Measurements from ENCODE around the gene SERPINA6.
"Not testable (repeated sequence)": the region's sequence is repeated elsewhere in the genome, so short reads cannot be mapped to it uniquely, and the experiment has no call there.

Gene SERPINA6

DNA sequence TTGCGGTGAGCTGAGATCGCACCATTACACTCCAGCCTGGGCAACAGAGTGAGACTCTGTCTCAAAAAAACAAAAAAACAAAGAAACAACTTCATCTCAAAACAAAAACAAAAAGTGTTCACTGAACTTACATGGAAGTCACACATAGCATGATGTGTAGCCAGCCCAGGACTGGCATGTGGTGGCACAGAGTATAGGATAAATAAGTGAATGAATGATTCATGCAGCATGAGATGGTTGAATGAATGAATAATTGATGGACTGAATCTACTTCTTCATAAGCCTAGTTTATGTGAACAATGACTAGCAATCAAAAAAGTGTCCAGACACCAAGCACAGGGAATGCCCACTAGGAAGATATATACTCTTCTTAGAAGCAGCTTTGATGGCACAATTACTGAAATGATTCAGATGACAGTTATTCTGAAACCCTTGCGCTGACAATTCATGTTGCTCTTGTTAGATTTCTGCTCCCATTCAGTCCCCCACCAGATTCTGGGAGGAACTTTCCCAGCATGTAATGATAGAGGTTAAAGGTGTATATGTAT, 31.6 kb upstream of the SERPINA6 start:
- DNase-seq (ENCODE audit: low read depth in 2 of 2): no peak

DNA sequence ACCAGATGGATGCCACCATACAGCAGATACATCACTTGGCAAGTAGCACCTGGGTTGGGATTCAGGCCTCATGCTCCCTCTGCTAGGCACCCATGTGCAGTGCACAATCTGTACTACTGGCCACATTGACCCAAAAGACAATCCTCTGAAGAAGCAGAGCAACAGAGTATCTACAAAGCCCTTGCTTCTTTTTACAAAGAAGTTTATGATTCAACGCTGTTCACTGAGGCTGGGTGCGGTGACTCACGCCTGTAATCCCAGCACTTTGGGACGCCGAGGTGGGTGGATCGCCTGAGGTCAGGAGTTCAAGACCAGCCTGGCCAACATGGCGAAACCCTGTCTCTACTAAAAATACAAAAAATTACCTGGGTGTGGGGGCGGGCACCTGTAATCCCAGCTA, 31.1 kb upstream of the SERPINA6 start:
- not testable (repeated sequence) for DNase-seq (ENCODE audit: low read depth in 2 of 2)

DNA sequence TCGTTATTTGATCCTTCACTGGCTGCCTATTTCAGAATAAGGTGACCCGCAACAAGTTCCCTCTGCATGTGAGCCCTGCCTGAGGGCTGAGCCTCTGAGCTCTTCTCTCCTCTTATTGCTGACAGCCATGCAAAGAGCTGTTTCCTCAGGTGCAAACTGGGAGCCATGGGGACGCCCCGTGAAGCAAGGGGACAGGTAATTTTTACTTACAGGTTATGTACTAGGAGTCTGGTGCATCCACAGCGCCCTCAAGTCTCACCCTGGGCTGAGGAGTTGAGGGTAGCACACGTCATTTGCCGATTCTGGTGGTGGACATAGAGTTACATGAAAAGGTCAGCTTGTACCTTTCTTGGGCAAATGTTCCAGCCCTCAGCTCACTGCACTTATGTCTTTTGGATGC, 26.1 kb upstream of the SERPINA6 start:
- DNase-seq (ENCODE audit: low read depth in 2 of 2): no peak

DNA sequence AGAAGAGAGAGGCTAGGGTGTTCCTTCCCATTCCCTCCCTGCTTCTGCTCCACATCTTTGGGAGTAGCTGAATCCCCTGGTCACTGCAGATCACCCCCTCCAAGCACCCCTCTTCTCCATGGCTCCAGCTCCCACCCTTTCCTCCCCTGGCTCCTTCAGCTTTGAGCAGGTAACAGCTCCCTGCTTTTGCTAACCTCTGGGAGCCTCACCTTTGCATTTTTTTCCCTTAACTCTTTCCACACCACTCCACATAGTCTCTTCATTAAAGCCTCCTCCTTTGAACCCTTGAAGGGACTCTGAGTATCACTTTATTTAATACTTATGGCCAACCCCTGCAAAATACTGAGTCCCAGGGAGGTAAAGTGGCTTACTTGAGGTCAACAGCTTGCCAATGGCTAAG, 25.7 kb upstream of the SERPINA6 start:
- no peak for DNase-seq (ENCODE audit: low read depth in 2 of 2)

DNA sequence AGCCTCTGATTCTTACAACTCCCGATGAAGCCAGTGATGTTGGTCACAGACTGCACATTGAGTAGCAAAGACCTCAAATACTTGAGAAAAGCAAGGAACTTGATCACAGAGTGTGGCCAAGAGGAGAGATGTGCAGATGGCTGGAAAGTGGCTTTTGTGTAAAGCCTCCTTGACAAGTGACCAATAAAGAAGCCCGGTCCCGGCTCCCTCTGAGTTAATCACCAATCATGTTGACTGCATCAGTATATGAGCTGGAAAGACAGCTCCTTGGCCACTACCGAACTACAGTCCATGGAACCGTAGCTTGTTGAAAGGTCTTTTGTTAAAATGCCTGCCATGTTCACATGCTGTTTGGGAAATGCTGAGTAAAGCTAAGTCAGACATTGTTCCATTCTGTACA, 23.7 kb upstream of the SERPINA6 start:
- DNase-seq (ENCODE audit: low read depth in 2 of 2): no peak

DNA sequence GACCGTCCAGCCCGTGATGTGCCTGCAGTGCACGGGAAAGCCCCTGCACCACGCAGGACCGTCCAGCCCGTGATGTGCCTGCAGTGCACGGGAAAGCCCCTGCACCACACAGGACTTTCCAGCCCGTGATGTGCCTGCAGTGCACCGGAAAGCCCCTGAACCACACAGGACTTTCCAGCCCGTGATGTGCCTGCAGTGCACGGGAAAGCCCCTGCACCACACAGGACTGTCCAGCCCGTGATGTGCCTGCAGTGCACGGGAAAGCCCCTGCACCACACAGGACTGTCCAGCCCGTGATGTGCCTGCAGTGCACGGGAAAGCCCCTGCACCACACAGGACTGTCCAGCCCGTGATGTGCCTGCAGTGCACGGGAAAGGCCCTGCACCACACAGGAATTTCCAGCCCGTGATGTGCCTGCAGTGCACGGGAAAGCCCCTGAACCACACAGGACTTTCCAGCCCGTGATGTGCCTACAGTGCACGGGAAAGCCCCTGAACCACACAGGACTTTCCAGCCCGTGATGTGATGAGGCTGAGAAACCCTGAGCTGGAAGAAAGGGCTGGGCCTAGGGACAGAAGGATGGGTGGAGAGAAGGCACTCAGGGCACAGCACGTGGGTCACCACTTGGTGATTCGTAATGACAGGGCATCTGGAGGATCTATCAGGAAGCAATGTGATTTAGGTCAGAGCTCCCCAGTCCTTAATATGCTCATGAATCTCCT, 23.1 kb upstream of the SERPINA6 start:
- peak; percentile 31 to 58 for DNase-seq (ENCODE audit: low read depth in 2 of 2)

DNA sequence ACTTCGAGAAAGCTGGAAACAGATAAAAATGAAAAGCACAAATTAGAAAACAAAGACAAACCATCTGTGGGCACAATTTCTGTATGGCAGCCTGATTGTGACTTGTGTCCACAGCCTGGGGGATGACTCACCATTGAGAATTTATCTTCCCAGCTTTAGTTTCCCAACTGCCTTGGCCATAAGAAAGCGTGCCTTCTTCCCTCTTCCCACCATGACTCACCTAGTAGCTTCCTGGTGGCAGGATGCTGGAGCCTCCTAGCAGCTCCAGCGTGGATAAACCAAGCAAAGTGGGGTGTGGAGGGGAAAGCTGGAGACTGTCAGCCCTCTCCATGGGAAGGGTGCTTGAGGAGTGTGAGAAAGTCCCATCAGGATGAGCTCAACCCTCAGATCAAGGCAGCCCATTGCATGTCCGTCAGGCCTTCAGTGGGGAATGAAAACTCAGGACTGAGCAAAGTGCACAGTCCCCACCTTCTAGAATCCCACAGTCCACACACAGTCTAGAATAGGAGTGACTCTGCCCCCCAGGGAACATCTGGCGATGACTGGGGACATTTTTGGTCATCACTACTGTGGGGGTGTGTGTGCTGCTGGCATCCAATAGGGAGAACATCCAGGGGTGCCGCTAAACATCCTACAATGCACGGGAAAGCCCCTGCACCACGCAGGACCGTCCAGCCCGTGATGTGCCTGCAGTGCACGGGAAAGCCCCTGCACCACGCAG, 22.4 kb upstream of the SERPINA6 start:
- no peak for DNase-seq (ENCODE audit: low read depth in 2 of 2)

DNA sequence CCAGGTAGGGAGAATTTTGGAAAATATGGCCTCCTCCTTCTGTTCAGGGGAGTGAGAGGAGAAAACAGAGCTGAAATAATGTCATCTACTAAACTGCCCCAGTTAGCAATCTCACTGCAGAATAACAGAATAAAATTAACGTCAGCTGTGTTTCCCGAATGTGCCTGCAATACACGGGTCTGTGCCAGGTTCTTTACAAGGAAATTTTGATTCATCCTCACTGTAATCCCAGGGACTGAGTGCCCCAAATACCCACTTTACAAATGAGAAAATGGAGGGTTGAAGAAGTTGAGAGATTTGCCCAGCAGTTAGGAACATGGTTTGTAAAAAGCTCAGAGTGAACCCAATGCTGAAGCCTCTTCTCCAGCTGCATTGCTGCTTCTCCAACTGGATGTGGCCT, 21.3 kb upstream of the SERPINA6 start:
- no peak for DNase-seq (ENCODE audit: low read depth in 2 of 2)

DNA sequence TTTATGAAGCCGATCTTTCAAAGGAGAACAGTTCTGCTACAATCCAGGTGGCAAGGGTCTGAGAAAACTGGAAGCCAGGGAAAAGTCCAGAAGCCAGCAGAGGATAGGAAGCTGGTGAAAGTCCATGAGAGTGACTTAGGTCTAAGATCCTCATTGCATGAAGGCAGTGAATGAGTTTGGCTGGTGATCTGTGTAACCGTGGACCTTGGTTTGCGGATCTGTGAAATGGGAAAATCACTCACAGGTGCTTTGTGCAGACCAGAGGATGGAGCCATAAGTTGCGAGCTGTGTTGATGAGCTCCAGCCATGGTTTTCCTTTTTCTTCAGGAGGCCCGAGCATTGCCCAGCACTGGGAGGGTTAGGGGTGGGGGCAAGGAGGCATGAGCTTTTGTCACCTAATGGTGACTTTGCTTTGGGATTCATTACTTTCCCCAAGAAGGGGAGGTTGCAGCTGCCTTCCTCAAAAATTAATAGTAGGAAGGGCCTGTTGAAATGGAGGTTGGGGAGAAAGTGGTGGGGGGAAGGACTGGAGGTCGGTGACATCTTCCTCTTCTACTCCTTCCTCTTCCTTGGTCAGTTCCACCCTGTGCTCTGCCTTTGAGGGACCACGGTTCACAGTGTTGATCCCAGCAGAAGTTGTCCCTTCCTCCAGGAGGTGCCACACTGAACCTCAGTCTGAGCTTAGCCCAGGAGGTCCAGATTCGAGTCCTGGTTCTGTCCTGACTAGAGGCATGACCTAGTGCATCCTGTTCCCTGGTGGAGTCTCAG, 20.3 kb upstream of the SERPINA6 start:
- no peak for DNase-seq (ENCODE audit: low read depth in 2 of 2)

DNA sequence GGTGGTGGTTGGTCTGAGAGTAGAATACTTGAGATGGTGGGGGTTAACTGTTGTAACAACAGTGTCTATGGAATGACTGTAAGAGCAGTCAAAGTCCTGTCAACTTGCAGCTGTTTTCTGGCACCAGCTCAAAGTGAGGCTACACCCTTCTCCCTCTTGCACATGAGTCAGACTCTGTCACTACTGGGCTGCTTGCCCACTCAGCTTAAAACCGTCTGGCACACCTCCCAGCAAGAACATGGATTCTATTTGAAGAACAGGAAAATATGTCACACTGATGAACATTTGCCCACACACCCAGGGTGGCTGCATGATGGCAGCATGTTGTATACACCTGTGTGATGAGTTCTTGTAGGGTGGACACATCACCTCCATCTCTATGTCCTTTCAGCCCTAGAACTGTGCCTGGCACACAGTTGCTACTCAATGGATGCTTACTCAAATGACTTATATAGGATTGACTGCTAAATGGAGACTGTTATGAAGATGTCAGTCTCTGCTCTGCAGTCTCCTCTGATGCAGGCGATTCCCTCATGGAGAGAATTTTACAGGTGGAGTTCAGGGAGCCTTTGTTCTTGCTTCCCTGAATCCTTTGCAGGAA, 19.3 kb upstream of the SERPINA6 start:
- no peak for DNase-seq (ENCODE audit: low read depth in 2 of 2)

DNA sequence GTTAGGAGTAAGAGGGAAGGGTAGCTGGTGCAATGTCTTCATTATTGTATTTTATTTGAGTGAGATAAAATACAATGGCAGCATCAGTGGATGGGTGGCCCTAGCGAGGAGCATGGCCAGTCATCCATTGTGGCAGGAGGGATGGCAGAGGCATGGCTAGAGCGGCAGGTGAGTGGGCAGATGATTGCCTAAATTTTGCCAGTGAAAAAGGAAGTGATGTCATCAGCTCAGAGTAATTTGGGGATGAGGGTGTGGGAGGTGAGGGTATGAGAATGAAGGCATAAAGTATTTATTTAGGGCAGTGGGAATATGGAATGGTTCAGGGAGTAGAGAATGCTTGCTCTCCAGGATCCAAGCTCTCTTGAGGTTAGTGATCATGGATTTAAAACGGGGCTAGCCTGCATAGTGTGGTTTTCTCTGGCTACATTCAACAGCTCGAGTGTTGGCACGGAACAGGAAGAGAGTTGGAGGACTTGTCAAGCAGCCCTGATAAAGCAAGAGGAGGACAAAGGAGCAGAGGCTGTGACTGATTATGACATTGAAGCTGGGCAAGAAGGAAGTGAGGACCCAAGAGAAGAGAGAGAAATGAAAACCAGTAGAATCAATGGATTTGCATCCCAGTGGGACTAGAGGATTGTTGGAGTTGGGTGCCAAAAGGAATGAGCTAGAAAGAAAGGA, 18.7 kb upstream of the SERPINA6 start:
- DNase-seq (ENCODE audit: low read depth in 2 of 2): no peak

DNA sequence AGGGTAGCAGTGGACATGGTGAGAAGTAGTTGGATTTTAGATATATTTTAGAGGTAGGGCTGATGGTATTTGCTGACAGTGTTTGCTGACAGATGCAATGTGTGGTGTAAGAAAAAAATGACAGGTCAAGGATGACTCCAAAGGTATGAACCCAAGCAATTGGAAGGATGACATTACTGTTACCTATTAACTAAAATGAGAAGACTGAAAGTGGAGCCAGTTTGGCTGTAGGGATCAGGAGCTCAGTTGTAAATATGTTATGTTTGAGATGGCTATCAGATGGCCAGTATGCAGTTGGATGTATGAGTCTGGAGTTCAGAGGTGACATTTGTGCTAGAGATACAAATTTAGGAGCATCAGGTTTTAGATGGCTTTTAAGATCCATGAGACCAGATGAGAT, 17.4 kb upstream of the SERPINA6 start:
- no peak for DNase-seq (ENCODE audit: low read depth in 2 of 2)

DNA sequence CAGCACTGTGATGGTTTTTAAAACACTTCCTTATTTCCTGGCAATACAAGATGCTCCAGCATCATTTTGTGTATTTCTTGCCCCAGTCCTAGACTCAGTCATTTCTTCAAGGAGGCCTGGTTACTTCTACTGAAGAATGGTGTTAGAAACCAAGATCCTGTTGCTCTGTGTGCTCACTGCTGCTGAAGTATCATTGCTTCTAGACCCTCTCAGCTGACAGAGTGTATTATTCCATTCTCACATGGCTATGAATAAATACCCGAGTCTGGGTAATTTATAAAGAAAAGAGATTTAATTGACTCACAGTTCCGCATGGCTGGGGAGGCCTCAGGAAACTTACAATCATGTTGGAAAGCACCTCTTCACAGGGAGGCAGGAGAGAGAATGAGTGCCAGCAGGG, 14.9 kb upstream of the SERPINA6 start:
- no peak for DNase-seq (ENCODE audit: low read depth in 2 of 2)

DNA sequence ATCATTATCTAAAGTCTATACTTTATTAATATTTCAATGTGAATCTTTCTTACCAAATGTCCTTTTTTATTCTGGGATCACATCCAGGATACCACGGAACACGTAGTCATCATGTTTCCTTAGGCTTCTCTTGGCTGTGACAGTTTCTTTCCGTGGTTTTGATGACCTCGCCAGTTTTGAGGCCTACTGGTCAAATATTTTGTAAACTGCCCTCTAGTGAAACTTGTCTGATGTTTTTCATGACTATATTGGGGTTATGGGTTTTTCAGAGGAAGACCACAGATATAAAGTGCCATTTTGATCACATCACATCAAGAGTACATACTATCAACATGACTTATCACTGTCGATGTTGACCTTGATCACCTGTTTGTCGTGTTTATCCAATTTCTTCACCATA, 14.1 kb upstream of the SERPINA6 start:
- no peak for DNase-seq (ENCODE audit: low read depth in 2 of 2)

DNA sequence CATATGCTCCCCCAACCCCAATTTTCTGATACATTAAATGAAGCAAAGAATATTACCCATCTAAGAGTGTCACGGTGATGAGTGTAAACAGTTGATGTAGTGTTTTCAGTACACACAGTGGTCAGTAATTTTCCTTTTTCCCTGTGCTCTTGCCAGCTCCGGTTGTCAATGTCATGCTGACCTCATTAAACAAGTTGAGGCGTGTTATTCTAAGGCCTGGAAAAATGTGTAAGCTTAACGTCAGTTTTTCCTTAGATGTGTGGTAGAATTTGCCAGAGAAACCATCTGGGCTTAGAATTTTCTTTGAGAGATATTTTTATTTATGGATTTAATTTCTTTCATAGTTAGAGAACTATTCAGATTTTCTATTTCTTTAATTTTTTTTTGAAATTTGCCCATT, 11.7 kb upstream of the SERPINA6 start:
- no peak for DNase-seq (ENCODE audit: low read depth in 2 of 2)

DNA sequence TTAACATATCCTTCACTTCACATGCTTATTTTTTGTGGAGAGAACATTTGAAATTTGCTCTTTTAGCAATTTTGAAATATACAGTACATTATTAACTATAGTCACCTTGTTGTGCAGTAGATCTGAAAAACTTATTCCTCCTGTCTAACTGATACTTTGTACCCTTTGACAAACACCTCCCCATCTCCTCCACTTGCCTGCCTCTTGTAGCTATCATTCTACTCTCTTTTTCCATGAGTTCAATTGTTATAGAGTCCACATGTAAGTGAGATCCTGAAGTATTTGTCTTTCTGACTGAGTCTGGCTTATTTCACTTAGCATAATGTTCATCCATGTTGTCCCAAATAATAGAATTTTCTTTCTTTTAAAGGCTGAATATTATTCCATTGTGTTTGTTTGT, 9.5 kb upstream of the SERPINA6 start:
- DNase-seq (ENCODE audit: low read depth in 2 of 2): no peak

DNA sequence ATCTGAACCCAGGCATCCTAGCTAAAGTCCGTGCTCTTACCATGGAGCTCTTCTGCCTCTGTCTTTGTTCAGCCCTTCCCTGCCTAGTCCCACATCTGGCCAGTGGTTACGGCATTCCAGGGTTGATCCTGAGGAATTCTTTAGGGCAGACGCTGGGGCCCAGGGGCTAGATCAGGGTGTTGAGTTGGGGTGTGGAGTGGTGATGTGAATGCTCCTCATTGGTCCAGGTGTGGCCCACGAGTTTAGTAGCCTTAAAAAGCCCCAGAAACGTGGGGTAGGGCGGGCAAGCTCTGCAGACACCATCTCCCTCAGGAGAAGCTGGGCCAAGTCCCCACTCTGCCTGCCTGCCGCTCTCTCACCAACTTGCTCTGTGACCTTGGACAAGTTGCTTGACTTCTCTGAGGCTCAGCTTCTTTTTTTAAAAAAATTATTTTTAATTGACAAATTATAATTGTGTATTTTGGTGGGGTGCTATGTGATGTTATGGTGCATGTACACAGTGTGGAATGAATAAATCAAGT, 9.0 kb upstream of the SERPINA6 start:
- DNase-seq (ENCODE audit: low read depth in 2 of 2): no peak

DNA sequence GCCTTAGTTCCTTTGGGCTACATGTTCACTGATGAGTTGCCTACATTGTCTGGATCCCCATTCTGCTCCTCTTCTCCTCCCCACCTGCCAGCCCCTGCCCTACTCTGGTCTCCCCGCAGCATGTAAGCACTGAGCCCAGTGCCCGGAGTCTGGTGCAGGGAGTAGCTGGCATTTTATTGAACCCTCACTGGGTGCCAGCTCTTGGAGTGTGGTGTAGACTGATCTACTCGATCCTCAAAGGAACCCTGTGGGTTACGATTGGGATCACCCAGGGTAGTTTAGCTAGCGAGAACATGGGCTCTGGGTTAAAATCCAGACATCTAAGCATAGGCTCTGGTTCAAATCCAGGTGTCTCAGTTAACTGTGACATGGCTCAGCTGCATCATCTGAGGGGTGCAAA, 8.3 kb upstream of the SERPINA6 start:
- DNase-seq (ENCODE audit: low read depth in 2 of 2): no peak

DNA sequence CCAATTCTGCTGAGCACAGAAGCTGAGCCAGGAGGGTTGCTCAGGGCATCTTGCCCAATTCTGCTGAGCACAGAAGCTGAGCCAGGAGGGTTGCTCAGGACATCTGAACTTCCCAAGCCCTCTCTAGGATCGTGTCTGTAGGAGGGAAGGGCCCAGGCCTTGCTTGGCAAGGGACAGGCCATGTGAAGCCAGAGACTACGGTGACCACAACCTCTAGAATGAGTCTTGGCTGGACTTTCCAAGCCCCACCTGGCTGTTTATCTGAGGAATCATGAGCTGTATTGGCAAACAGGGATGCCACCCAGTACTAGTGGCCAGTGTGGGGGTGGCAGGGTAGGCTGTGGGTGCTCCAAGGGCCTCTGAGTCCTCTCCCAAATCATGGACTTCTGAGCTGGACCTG, 7.7 kb upstream of the SERPINA6 start:
- DNase-seq (ENCODE audit: low read depth in 2 of 2): no peak

DNA sequence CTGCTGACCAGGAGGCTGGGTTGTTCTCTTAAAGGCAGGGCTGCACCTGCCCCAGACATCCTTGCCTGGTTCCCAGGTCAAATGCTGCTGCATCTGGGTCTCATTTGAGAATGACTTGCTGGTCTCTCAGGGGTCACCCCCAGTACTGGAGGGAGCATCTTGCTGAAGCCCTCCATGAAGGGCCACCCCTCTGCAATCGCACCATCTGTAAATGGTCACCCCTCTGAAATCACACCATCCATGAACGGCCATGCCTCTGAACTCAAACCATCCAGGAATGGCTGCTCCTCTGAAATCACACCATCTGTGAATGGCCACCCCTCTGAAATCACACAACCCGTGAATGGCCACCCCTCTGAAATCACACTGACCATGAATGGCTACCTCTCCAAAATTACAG, 7.3 kb upstream of the SERPINA6 start:
- no peak for DNase-seq (ENCODE audit: low read depth in 2 of 2)

DNA sequence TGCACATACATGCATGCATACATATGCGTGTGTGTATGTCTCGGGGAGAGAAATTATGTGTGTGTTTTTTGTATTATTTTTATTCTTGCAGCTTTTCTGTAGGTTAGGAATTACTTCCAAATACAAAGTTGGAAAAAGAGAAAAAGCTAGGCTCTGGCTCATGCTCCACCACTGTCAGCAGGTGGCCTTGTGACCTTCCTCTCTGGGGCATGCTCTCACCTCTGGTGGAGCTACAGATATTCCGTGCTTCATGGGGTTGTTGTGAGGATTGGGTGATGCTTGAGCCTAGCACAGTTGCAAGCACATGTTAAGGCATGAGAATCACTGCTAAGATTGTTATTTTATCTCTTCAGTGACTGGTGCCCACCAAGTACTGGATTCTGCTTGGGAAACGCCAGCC, 6.7 kb upstream of the SERPINA6 start:
- no peak for DNase-seq (ENCODE audit: low read depth in 2 of 2)
